Stimulated activated CD4-positive, alpha-beta T cell treated with anti-CD3 and anti-CD28 coated beads, TNF-alpha, amount 100 ng/mL, for 1 hour (primary cell): ENCODE measurements around the gene EML4.
"Not testable (repeated sequence)": the region's sequence is repeated elsewhere in the genome, so short reads cannot be mapped to it uniquely, and the experiment has no call there.

Experiments
- DNase-seq, 3 donors: peaks; one replicate each; pipeline ENCODE4 v3.0.0-alpha.2; 2020; ENCODE audit warnings: low read depth in 3 of 3, low spot score in 1 of 3

Gene EML4

DNA sequence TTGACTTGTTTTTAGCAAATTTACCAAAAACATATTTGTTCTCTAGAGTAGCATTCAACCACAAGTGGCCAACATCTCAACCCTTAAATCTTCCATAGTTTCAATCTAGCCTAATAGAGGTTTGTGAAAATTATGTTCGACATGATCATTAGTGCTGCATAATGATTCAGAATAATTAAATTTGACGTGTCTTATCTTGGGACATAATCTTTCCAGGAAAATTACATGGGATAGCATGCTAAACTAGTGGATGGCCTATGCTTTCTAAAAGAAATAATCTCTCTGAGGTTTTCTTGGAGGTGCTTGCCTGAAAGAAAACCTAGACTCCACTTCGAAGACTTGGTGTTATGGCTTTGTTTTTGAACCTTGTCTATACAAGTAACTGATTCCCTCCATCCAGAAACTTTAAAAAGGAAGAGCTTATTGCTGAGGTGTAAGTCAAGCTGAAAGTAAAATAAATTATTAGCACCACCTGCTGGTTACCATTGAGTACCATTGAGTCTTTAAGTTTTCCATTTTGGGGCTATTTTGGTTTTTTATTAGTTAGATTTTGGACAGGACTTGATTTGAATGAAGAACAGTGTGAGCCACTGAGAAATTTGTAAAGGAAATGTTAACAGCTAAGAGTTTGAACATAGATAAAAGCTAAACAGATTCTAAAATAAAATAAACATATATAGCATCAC is 159.1 kb downstream of the EML4 start:
- DNase-seq = no peak

DNA sequence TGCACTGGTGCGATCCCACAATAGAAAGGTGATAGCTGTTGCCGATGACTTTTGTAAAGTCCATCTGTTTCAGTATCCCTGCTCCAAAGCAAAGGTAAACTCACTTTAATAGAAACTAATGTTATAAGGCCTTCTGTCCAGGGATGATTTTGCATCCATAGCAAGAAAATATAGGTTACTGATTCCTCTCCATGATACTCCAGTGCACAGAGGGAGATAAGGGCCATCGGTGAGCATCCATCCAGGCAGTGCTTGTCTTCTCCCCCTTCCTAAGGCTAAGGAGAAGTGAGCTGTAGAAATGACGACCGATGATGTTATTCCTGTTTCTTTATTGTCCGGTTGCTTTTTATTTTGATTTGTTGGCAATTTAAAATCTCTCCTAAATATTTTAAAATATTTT is 159.8 kb downstream of the EML4 start:
- DNase-seq = no peak

DNA sequence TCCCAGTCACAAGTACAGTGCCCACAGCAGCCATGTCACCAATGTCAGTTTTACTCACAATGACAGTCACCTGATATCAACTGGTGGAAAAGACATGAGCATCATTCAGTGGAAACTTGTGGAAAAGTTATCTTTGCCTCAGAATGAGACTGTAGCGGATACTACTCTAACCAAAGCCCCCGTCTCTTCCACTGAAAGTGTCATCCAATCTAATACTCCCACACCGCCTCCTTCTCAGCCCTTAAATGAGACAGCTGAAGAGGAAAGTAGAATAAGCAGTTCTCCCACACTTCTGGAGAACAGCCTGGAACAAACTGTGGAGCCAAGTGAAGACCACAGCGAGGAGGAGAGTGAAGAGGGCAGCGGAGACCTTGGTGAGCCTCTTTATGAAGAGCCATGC is 160.6 kb downstream of the EML4 start:
- DNase-seq = no peak

DNA sequence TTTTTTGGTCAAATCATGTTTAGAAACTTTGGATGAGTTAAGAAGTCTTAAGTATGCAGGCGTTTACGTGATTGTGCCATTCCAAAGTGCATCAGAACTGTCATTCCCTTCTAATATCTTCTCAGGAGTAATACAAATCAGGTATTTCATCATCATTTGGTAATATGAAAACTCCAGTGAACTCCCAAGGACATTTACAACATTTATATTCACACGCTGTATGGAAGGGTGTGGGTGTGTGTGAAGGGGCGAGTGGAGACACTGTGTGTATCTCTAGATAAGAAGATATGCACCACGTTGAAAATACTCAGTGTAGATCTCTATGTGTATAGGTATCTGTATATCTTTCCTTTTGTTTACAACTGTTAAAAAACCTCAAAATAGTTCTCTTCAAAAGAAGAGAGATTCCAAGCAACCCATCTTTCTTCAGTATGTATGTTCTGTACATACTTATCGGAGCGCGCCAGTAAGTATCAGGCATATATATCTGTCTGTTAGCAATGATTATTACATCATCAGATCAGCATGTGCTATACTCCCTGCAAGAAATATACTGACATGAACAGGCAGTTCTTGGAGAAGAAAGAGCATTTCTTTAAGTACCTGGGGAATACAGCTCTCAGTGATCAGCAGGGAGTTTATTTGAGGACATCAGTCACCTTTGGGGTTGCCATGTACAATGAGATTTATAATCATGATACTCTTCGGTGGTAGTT is 162.6 kb downstream of the EML4 start:
- DNase-seq = no peak

DNA sequence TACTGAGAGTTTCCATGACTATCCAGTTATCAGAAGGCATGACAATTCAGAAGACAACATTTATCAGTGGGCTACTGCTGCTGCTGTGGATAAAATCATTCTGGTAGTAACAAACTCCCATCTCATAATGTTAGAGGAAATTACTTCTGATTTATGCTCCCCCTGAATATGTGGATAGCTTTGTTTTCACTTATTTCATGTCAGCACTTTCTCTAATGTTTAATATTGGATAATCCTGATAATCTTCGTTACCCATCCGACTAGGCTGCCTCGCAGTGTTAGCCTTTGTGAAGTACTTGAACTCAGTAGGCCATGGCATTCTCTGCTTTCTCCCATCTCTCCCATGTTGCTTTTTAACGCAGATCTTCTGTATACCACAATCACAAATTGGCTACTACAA is 163.4 kb downstream of the EML4 start:
- no peak for DNase-seq

DNA sequence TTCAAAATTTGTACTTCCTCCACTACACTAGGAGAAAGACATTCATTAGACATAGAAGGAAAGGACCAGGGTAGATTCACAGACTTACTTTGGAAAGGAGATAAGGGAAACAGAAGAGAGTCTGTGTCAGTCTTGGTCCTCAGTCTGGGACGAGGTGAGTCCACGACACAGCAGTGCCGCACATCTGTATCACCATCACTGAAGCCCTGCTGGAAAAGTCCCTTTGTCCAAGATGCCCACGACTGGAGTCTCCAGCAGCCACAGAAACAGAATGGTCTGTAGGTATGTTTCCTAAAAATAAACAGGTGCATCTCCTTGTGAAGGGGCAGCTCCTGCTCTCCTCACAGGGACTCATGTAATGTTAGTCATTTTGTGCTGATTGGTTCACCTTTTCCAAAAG is 164.4 kb downstream of the EML4 start:
- no peak for DNase-seq

DNA sequence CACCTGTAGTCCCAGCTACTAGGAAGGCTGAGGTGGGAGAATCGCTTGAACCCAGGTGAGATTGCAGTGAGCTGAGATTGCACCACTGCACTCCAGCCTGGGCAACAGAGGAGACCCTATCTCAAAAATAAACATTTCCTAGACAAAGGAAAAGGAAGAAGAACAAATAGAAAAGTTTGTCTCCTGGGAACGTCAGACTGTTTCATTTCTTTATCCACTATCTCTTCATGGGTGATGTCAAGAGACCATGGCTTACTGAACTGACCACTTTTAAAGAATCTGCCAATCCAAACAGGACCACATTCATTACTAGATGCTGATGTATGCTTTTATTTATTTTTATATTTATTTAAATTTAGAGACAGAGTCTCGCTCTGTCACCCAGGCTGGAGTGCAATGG is 165.1 kb downstream of the EML4 start:
- DNase-seq = no peak

DNA sequence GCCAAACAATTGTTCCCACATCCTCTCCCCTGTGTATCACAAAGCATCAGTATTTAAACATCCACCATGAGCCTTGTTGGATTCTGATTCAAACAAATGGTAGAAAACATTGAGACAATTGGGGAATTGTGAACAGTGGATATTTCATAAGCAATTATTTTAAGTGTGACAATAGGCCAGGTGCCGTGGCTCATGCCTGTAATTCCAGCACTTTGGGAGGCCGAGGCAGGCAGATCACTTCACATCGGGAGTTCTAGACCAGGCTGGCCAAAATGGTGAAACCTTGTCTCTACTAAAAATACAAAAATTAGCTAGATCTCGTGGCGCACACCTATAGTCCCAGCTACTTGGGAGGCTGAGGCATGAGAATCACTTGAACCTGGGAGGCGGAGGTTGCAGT is 165.7 kb downstream of the EML4 start:
- not testable (repeated sequence) for DNase-seq

DNA sequence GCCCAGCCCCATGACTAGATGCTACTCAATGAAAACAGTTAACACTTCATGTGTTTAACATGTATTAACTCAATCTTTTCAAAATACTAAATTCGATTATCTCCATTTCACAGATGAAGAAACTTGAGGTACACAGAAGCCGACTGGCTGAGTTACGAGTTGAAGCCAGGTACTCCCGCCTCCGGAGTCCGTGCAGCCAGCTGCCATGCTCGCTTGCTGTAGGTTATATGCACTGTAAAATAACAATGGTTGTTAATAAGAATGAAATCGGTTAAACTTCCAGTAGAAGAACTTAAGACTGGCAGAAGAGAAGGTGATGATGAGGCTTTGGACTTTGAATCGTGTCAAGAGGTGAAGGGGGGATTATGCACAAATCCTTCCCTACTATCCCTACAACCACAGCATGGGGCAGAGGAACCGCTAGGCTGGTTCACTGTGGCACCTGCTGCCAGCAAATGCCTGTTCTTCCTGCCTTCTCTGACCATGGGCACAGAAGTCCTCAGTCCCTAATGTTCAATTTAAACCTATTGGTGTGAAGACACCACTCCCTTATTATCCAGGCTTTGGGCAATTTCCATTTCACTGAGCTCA is 166.5 kb downstream of the EML4 start:
- DNase-seq = no peak

DNA sequence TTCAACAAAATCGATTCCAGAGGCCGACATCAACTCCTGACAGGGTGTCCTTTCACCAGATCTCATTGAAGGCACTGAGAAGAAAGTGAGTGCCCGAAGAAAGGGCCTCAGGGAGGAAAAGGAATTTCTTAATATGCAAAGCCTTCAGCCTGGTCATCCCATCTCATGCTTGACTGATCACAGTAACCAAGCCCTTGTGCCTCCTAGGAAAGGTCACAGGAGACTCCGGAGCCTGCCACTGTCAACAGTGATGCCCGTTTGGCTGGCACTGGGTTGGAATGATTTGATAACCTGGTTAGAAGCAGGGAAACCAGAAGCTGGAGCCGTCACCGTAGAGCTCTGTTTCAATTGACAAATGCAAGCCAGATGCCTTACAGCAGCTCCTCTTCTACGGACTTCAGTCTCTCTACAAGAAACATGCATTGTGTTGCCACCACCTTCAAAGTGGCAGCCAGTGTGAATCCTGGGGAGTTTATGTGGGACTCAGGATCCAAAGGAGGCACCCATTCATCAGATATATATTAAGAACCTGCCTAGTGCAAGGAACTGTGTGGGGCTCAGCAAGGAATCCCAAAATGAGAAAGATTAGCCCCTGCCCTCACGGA is 167.3 kb downstream of the EML4 start:
- no peak for DNase-seq

DNA sequence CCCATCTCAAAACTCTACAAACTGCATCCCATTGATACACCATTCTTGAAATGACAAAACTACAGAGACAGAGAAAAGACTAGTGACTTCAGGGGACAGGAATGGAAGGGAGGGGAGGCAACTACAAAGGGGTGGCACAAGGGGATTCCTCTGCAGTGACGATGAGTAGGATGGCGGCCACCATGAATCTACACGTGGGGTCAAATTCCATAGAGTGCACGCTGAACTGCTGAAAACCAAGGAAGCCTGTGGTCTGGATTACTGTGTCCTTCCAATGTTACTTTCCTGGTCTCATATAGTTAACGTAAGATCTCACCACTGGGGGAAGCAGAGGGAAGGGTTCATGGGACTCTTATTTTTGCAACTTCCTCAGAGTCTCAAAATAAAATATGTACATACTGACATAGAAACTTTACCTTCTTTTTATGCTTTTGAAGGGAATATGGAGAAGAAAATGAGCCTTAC is 168.2 kb downstream of the EML4 start:
- DNase-seq = no peak

DNA sequence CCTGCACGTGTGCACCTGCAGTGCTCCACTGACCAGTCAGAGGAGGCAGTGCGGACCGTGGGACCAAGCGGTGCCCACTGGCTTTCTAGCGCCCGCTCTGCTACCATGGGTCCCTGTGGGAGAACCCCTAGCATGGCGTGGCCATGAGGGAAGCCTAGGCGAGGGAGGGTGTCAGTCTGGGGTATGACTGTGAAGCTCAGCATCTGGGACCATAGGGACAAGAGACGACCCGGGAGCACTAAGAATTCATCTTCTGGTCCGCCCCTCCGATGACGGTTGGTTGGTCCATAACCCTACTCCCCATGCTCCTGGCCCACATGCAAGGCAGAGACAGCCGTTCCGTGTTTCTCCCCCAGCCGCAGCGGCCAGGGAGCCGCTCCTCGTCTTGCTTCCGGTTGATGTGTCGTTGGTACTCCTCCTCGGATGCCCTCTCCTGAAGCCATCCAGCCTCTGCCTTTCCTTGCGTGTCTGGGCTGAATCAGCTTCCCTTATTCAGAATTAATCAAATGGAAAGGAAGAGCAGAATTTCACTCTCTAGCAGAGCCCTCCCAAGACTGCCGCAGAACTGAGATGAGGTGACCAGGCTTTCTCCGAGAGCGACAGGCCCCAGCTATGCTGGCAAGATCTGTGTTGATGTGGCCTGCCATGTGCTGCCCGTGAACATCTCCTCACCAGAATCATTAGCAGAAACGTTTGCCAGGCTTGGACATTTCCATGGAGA is 168.9 kb downstream of the EML4 start:
- DNase-seq = no peak

DNA sequence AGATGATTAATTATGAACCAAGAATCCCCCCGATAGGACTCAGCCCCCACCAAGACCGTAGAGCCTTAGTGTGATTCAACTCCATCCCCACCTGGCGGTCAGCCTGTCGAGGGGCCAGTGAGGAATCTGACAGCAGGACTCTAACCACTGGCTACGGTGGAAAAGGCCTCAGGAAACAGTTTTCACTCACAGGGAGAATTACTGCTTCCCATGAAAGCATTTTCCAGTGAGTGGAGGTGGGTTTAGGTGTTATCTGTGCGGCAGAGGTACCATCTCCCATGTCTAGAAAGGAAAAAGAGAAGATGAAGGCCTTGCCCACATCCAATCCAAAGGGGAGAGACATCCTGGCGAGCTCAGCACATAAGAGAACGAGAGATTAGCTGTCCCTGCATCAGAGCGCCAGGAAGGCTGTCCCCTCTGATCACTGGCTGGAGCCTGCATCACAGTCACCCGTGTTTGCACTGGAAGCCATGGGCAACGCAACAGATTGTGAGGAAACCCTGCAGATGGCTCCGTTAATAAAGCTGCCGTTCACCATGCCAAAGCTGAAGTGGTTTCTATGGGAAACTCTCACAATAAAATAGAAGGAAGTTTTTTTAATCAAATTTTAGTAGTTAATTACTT is 169.5 kb downstream of the EML4 start:
- no peak for DNase-seq

DNA sequence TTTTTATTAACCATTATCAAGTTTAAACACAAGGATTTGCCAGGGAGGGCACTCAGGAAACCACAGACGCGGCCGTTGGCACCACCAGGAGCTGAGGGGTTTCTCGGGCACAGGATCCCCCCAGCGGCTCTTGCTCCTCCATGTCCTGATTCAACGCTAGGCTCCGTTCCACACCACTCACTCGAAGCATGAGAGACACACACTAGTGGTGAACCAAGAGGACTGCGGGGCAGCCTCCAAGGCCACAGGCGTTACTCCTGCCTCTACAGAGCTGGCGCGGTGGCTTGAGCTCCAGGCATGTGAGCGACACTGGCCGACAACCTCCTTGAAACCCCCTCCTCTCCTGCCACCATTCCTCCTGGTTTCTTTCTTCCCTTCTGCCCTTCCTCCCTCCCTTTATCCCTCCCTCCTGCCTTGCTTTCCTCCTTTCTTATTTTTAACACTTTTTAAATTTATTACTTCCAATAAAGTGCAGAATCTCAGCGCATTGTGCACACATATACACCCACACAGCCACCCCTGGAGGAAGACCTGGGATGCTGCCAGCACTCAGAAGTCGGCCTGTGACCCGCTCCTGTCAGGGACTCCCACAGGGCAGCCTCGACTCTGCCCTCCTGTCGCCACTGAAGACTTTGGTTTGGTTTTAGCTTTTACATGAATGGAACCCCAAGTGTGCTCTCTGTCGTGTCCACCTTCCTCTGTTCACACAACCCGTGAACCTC is 170.2 kb downstream of the EML4 start:
- no peak for DNase-seq

DNA sequence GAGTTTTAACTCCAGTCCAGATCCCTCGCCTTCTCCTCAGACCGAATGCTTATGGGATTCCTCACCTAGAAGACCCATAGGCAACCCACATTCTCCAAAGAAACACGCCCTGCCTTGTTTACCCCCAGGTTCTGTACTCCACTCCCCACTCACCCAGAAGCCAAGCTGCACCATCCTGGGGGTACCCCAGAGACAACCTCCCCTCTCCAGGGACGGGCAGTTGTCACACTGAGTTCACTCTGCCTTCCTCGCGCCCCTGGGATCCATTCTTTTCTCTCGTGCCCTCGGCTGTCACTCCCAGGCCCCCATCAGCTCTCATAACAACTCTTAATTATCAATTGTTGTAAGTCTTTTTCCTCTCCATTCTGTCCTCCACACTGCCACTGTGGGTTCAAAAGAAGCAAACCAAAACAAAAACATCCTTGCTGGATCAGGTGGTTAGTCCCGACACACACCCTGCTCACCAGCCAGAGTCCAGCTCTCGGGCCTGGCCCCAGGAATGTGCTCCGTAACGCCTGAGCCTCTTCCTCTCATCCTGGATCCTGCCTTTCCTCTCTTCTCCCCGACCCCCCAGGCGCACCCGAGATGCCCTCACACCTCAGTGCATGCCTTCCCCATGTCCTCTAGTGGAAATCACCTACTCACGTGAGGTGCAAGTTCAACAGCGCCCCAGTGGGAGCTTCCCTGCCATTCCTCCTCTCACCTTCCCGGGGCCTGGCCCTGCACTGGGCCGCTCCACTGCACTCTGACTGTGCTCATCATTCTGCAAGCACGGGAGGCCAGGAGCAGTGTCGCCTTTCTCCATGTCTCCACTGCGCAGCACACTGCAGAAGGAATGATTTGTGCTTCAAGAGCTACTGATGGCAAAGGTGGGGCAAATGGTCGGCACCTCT is 171.1 kb downstream of the EML4 start:
- no peak for DNase-seq

DNA sequence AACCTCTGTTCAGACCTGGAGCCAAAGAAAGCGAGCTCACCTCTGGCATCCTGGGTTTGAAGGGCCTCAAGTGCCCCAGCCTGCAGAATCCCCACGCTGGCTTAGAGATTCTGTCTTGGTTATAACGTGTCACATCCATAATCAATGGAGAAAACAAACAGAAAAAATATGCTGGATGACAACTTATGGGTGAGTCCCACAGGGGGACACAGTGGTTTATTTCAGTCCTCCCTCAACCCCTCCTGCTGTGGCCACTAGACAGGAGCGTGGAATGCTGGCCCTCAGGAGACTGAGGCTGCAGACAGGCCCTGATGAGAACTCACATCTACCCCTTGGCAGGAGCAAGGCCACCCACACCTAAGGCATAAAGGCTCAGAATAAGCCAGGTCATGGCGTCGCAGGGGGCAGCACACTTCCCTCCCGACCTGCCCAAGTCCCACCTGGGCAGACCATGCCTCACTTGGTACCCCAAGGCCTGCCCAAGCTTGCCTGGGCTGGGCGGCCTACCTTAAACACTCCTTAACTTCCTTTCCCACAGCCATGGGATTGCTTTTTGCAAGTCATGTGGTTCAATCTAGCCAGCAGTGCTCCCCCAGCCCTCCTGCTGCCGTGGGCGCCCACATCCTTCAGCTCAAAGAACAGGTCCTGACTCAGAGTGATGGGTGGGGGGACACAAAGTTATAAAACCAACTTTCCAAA is 171.9 kb downstream of the EML4 start:
- DNase-seq = no peak

DNA sequence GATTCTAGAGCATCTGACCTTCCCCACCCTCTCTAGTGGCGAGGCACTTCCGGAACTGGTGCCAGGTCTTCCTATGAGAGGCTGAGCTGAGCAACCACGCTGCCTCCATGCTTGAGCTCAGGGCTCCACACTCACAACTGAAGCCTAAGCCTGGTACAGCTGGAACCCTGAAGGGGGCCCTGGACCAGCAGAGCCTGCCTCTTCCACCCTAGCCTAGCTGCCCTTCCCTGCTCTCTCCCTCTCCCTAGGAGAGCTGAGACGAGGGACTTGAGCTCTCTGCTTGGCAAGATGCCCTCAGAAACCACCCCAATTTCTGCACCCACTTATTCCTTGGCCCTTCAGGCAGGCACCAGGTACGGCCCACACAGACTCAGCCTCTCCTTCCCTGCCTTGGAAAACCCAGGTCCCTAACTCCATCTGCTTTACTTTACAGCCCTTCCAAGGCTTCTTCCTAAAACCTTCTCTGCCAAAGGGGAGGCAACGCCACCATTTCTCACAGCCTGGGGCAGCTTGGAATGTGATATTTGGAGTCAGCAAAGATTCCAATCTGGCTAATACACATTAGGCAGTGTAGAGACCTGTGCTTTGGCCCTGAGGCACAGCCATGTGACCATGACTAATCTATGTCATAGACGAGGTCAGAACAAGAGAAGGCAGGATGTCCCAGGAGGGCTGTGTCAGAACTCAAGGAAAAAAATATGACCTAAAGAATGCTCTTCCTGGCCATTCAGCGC is 173.1 kb downstream of the EML4 start:
- DNase-seq = no peak

DNA sequence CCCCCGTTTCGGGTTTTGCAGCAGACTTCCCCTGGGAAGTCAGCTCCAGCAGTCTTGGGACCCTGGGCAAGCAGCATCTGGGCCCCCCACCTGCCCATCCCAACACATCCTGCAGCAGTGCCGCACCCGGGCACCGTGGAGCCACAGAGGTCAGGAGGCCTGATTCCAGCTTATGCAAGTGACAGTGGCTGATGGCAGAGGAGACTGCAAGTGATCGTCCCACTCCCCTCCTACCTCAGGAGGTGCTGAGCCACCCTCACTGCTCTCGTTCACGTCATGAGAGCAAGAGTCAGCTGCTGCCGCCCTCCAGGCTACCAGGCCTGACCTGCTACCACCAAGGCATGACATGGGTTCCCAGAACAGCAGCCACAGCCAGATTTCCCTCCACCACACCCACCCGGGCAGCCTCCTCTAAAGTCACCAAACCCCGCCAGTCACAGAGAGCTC is 173.7 kb downstream of the EML4 start:
- no peak for DNase-seq
